Stimulated activated CD4-positive, alpha-beta T cell treated with anti-CD3 and anti-CD28 coated beads, TNF-alpha, amount 100 ng/mL, for 24 hours (primary cell): ENCODE measurements around the gene ADAMTSL5.
"Not testable (repeated sequence)": the region's sequence is repeated elsewhere in the genome, so short reads cannot be mapped to it uniquely, and the experiment has no call there.

Source experiments
- DNase-seq, 3 experiments: peaks; one replicate each; pipeline ENCODE4 v3.0.0-alpha.2; 2020; ENCODE audit warnings: low read depth in 3 of 3

Gene ADAMTSL5

GRCh38 chr19:1481224-1481892 is 31.5 kb downstream of the ADAMTSL5 start:
- no peak for DNase-seq

GRCh38 chr19:1478934-1479707 is 33.7 kb downstream of the ADAMTSL5 start, which contains the start of gene C19orf25:
Gene C19orf25 (minus strand): TSS chr19:1479215. CDS start chr19:1478903, 312 bp downstream.
- DNase-seq = peak; percentile 85 to 93 (median 86)

- not testable (repeated sequence) for DNase-seq
Observed at GRCh38 chr19:1477056-1477455, 35.8 kb downstream of the ADAMTSL5 start.

- DNase-seq = no peak
Observed at GRCh38 chr19:1475751-1476437, 36.9 kb downstream of the ADAMTSL5 start.

GRCh38 chr19:1474765-1475351 is 38.0 kb downstream of the ADAMTSL5 start:
- DNase-seq = no peak

- no peak for DNase-seq
Observed at GRCh38 chr19:1474011-1474764, 38.6 kb downstream of the ADAMTSL5 start.

GRCh38 chr19:1473085-1473851 is 39.6 kb downstream of the ADAMTSL5 start:
- no peak for DNase-seq

GRCh38 chr19:1472231-1473084 is 40.4 kb downstream of the ADAMTSL5 start:
- DNase-seq = no peak

- DNase-seq = no peak
Observed at GRCh38 chr19:1471515-1472160, 41.2 kb downstream of the ADAMTSL5 start.

GRCh38 chr19:1471010-1471514 is 41.8 kb downstream of the ADAMTSL5 start:
- DNase-seq = no peak

GRCh38 chr19:1470305-1471009 is 42.4 kb downstream of the ADAMTSL5 start:
- peak; percentile 51 to 79 (median 52) for DNase-seq

- no peak for DNase-seq
Observed at GRCh38 chr19:1470055-1470304, 42.8 kb downstream of the ADAMTSL5 start.

GRCh38 chr19:1469255-1470054 is 43.4 kb downstream of the ADAMTSL5 start:
- DNase-seq = no peak

- peak in 1 of 3 experiments; percentile 54 for DNase-seq
Observed at GRCh38 chr19:1468821-1469254, 44.0 kb downstream of the ADAMTSL5 start.

GRCh38 chr19:1468274-1468820 is 44.5 kb downstream of the ADAMTSL5 start:
- no peak for DNase-seq

GRCh38 chr19:1467490-1468273 is 45.1 kb downstream of the ADAMTSL5 start:
- DNase-seq = no peak

- DNase-seq = no peak
Observed at GRCh38 chr19:1467215-1467489, 45.7 kb downstream of the ADAMTSL5 start.
